GM12892 (cell line): Measurements from ENCODE around the gene IPO11.

ENCODE experiments used
- POLR2A ChIP-seq: IDR thresholded peaks from 2 replicates; pipeline ENCODE4 v1.6.1; 2011; ENCODE audit warnings: low read depth, low read length, control low read depth
- POLR2AphosphoS5 ChIP-seq: IDR thresholded peaks from 2 replicates; pipeline ENCODE4 v1.6.1; 2011; ENCODE audit warnings: low read depth, low read length, control low read depth
- TAF1 ChIP-seq: IDR thresholded peaks from 2 replicates; pipeline ENCODE4 v1.6.1; 2011; ENCODE audit warnings: low read depth, mild to moderate bottlenecking, control low read depth, low read length, borderline replicate concordance

DNA sequence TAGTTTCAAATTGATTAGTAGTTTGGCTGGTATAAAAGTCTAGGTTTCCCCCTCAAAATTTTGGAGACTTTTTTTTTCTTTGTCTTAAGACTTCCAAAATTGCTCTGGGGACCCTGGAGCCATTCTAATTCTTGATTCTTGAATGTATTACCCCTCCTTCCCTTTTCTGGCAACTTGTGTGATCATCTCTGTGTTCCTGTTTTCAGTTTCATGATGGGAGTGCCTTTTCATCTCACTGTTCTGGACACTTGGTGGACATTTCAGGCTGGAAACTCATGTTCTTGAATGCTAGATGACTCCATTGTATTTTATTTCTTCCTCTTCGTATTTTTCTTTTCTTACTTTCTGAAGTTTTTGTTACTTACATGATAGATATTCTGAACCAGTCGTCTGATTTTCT lies 108.8 kb downstream of the IPO11 start:
- TF ChIP-seq POLR2AphosphoS5 (no peak), POLR2A (no peak), TAF1 (no peak)
